ENCODE data around the gene CENPH.

DNA sequence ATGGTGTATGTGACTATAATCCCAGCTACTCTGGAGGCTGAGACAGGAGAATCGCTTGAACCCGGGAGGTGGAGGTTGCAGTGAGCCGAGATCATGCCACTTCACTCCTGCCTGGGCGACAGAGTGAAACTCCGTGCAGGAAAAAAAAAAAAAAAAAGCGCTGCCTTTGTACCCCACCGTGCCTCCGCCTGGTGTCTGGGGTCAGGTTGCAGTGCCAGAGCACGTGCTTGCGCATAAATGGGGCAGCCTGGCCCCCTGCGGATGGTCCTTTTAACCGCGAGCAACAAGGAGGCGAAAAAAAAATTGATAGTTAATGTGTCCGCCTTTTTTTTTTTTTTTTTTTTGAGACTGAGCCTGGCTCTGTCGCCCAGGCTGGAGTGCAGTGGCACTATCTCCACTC is 28.7 kb upstream of the CENPH start:
- TF ChIP-seq CTCF (conservative IDR thresholded peaks at IDR 0.05 in 1 of 2, IDR thresholded peaks at IDR 0.05 in 1 of 2; ENCODE audit: extremely low read depth in 1 of 2, insufficient read depth in 1 of 2, low read depth in 1 of 2, low read length in 2 of 2) (no peak), EZH2 (IDR thresholded peaks at IDR 0.05; ENCODE audit: borderline replicate concordance, low read length) (no peak)
